Measurements from ENCODE around the gene NR1D2.

Gene NR1D2

GRCh38 chr3:23968463-23969184 lies 23.5 kb downstream of the NR1D2 start:
- no peak for DNase-seq

GRCh38 chr3:23969393-23969792 lies 24.3 kb downstream of the NR1D2 start:
- no peak for DNase-seq

- no peak for DNase-seq
These were observed 26.6 kb downstream of the NR1D2 start for GRCh38 chr3:23971684-23972083.

- DNase-seq, result no peak
These were observed 31.5 kb downstream of the NR1D2 start for GRCh38 chr3:23976555-23976954.

GRCh38 chr3:23979569-23979968 lies 34.5 kb downstream of the NR1D2 start:
- no peak for DNase-seq

- no peak for DNase-seq
These were observed 36.0 kb downstream of the NR1D2 start for GRCh38 chr3:23981136-23981535.

- DNase-seq, result no peak
These were observed 36.9 kb downstream of the NR1D2 start for GRCh38 chr3:23981955-23982354.

- no peak for DNase-seq
These were observed 39.8 kb downstream of the NR1D2 start for GRCh38 chr3:23984934-23985333.

- DNase-seq, result no peak
These were observed 40.9 kb downstream of the NR1D2 start for GRCh38 chr3:23985747-23986544.

GRCh38 chr3:23987356-23987755 lies 42.3 kb downstream of the NR1D2 start:
- no peak for DNase-seq

- no peak for DNase-seq
These were observed 46.2 kb downstream of the NR1D2 start for GRCh38 chr3:23991306-23991682.

- peak; percentile 88 for DNase-seq
These were observed 46.9 kb downstream of the NR1D2 start for GRCh38 chr3:23991683-23992628.

GRCh38 chr3:23993556-23994243 lies 48.6 kb downstream of the NR1D2 start:
- no peak for DNase-seq

GRCh38 chr3:23994244-23994569 lies 49.1 kb downstream of the NR1D2 start:
- no peak for DNase-seq

GRCh38 chr3:23995219-23995618 lies 50.1 kb downstream of the NR1D2 start:
- DNase-seq, result no peak

GRCh38 chr3:23996095-23996524 lies 51.0 kb downstream of the NR1D2 start:
- no peak for DNase-seq

GRCh38 chr3:23999012-23999641 lies 54.0 kb downstream of the NR1D2 start:
- DNase-seq, result peak; percentile 76

- no peak for DNase-seq
These were observed 57.0 kb downstream of the NR1D2 start for GRCh38 chr3:24002129-24002528.

- no peak for DNase-seq
These were observed 58.4 kb downstream of the NR1D2 start for GRCh38 chr3:24003466-24003865.

- no peak for DNase-seq
These were observed 59.3 kb downstream of the NR1D2 start for GRCh38 chr3:24004171-24004938.

- DNase-seq, result no peak
These were observed 60.6 kb downstream of the NR1D2 start for GRCh38 chr3:24005669-24006068.

Measured in NCI-H2029 treated with DMSO at 0.1 percent for 48 hours (cell line).